Measurements from ENCODE around the gene SCLT1.

Gene SCLT1

GRCh38 chr4:128868758-128869157, 224.6 kb downstream of the SCLT1 start:
- CTCF ChIA-PET = interaction anchor here (1.0 kb wide), 1 partner anchor 13 kb away, joined by 3 read pairs; no protein-coding TSS in a partner anchor
- Histone ChIP-seq H3K4me3 (ENCODE audit: control insufficient read depth in 1 of 7, extremely low read depth in 1 of 7, insufficient read depth in 4 of 7, low read depth in 2 of 7, low read length in 6 of 7) (no peak overlapping the region), H3K27ac (ENCODE audit: insufficient read depth in 1 of 2, low read depth in 1 of 2, low read length in 2 of 2, poor library complexity in 1 of 2, severe bottlenecking in 2 of 2) (no peak overlapping the region), H3K4me1 (ENCODE audit: control extremely low read depth in 1 of 4, control insufficient read depth in 4 of 4, insufficient read depth in 4 of 4, low read length in 3 of 4) (no peaks in the 10 kb centered on the region), H3K9me3 (ENCODE audit: control extremely low read depth in 1 of 5, control insufficient read depth in 4 of 5, insufficient read depth in 2 of 5, low read depth in 1 of 5, low read length in 4 of 5) (no peaks in the 10 kb centered on the region), H3K36me3 (ENCODE audit: control insufficient read depth in 4 of 4, insufficient read depth in 4 of 4, low read length in 3 of 4) (peaks cover 21 to 86% (median 49%) of the 10 kb centered on the region in 4 experiments), H3K27me3 (replicated peaks in 2 of 5; ENCODE audit: control insufficient read depth in 4 of 5, insufficient read depth in 5 of 5, low read length in 4 of 5) (no peaks in the 10 kb centered on the region)
- POLR2A ChIA-PET = no interaction called here
- no peak for DNase-seq
- 80% methylated on average over 1 of the region's 3 CpGs for WGBS (ENCODE audit: insufficient coverage)

- POLR2A ChIA-PET = no interaction called here
- no peak for DNase-seq
- peaks cover 15 to 85% (median 38%) of the 10 kb centered on the region in 4 experiments for H3K36me3 ChIP-seq (ENCODE audit: control insufficient read depth in 4 of 4, insufficient read depth in 4 of 4, low read length in 3 of 4)
- H3K27me3 ChIP-seq (replicated peaks in 2 of 5; ENCODE audit: control insufficient read depth in 4 of 5, insufficient read depth in 5 of 5, low read length in 4 of 5) = no peaks in the 10 kb centered on the region
- H3K4me3 ChIP-seq (ENCODE audit: control insufficient read depth in 1 of 7, extremely low read depth in 1 of 7, insufficient read depth in 4 of 7, low read depth in 2 of 7, low read length in 6 of 7) = no peak overlapping the region
- H3K9me3 ChIP-seq (ENCODE audit: control extremely low read depth in 1 of 5, control insufficient read depth in 4 of 5, insufficient read depth in 2 of 5, low read depth in 1 of 5, low read length in 4 of 5) = no peaks in the 10 kb centered on the region
- H3K4me1 ChIP-seq (ENCODE audit: control extremely low read depth in 1 of 4, control insufficient read depth in 4 of 4, insufficient read depth in 4 of 4, low read length in 3 of 4) = peaks cover 3 to 17% (median 17%) of the 10 kb centered on the region in 4 experiments
- CTCF ChIA-PET = interaction anchor here (1.7 kb wide), 1 partner anchor 54 kb away, joined by 4 read pairs; no protein-coding TSS in a partner anchor
- no peak overlapping the region for H3K27ac ChIP-seq (ENCODE audit: insufficient read depth in 1 of 2, low read depth in 1 of 2, low read length in 2 of 2, poor library complexity in 1 of 2, severe bottlenecking in 2 of 2)
- 100% methylated on average over 1 of the region's 1 CpG for WGBS (ENCODE audit: insufficient coverage)
Observed at GRCh38 chr4:128866691-128867090, 226.6 kb downstream of the SCLT1 start.

- no peak for DNase-seq
- peaks cover 3 to 22% (median 21%) of the 10 kb centered on the region in 4 experiments for H3K4me1 ChIP-seq (ENCODE audit: control extremely low read depth in 1 of 4, control insufficient read depth in 4 of 4, insufficient read depth in 4 of 4, low read length in 3 of 4)
- no peak overlapping the region for H3K4me3 ChIP-seq (ENCODE audit: control insufficient read depth in 1 of 7, extremely low read depth in 1 of 7, insufficient read depth in 4 of 7, low read depth in 2 of 7, low read length in 6 of 7)
- ChIA-PET POLR2A (no interaction called here), CTCF (interaction anchor here (1.1 to 1.7 kb wide), 2 partner anchors 23 to 54 kb away, joined by 3 to 4 read pairs; no protein-coding TSS in a partner anchor)
- no peaks in the 10 kb centered on the region for H3K27me3 ChIP-seq (replicated peaks in 2 of 5; ENCODE audit: control insufficient read depth in 4 of 5, insufficient read depth in 5 of 5, low read length in 4 of 5)
- H3K9me3 ChIP-seq (ENCODE audit: control extremely low read depth in 1 of 5, control insufficient read depth in 4 of 5, insufficient read depth in 2 of 5, low read depth in 1 of 5, low read length in 4 of 5) = no peaks in the 10 kb centered on the region
- WGBS (ENCODE audit: insufficient coverage) = 91% methylated on average over 2 of the region's 2 CpGs
- no peak overlapping the region for H3K27ac ChIP-seq (ENCODE audit: insufficient read depth in 1 of 2, low read depth in 1 of 2, low read length in 2 of 2, poor library complexity in 1 of 2, severe bottlenecking in 2 of 2)
- peaks cover 11 to 85% (median 34%) of the 10 kb centered on the region in 4 experiments for H3K36me3 ChIP-seq (ENCODE audit: control insufficient read depth in 4 of 4, insufficient read depth in 4 of 4, low read length in 3 of 4)
Observed at GRCh38 chr4:128866269-128866668, 227.1 kb downstream of the SCLT1 start.

GRCh38 chr4:128865132-128865531, 228.2 kb downstream of the SCLT1 start:
- ChIA-PET POLR2A (no interaction called here), CTCF (no interaction called here)
- Histone ChIP-seq H3K4me3 (ENCODE audit: control insufficient read depth in 1 of 7, extremely low read depth in 1 of 7, insufficient read depth in 4 of 7, low read depth in 2 of 7, low read length in 6 of 7) (no peak overlapping the region), H3K36me3 (ENCODE audit: control insufficient read depth in 4 of 4, insufficient read depth in 4 of 4, low read length in 3 of 4) (peaks cover 11 to 86% (median 32%) of the 10 kb centered on the region in 4 experiments), H3K9me3 (ENCODE audit: control extremely low read depth in 1 of 5, control insufficient read depth in 4 of 5, insufficient read depth in 2 of 5, low read depth in 1 of 5, low read length in 4 of 5) (no peaks in the 10 kb centered on the region), H3K27ac (ENCODE audit: insufficient read depth in 1 of 2, low read depth in 1 of 2, low read length in 2 of 2, poor library complexity in 1 of 2, severe bottlenecking in 2 of 2) (no peak overlapping the region), H3K27me3 (replicated peaks in 2 of 5; ENCODE audit: control insufficient read depth in 4 of 5, insufficient read depth in 5 of 5, low read length in 4 of 5) (no peaks in the 10 kb centered on the region), H3K4me1 (ENCODE audit: control extremely low read depth in 1 of 4, control insufficient read depth in 4 of 4, insufficient read depth in 4 of 4, low read length in 3 of 4) (peaks cover 3 to 33% (median 29%) of the 10 kb centered on the region in 4 experiments)
- WGBS (ENCODE audit: insufficient coverage) = 100% methylated on average over 2 of the region's 2 CpGs
- DNase-seq = no peak

- Histone ChIP-seq H3K9me3 (ENCODE audit: control extremely low read depth in 1 of 5, control insufficient read depth in 4 of 5, insufficient read depth in 2 of 5, low read depth in 1 of 5, low read length in 4 of 5) (no peaks in the 10 kb centered on the region), H3K27ac (ENCODE audit: insufficient read depth in 1 of 2, low read depth in 1 of 2, low read length in 2 of 2, poor library complexity in 1 of 2, severe bottlenecking in 2 of 2) (no peak overlapping the region), H3K4me3 (ENCODE audit: control insufficient read depth in 1 of 7, extremely low read depth in 1 of 7, insufficient read depth in 4 of 7, low read depth in 2 of 7, low read length in 6 of 7) (no peak overlapping the region), H3K36me3 (ENCODE audit: control insufficient read depth in 4 of 4, insufficient read depth in 4 of 4, low read length in 3 of 4) (peaks cover 8 to 81% (median 27%) of the 10 kb centered on the region in 4 experiments), H3K27me3 (replicated peaks in 2 of 5; ENCODE audit: control insufficient read depth in 4 of 5, insufficient read depth in 5 of 5, low read length in 4 of 5) (no peaks in the 10 kb centered on the region), H3K4me1 (ENCODE audit: control extremely low read depth in 1 of 4, control insufficient read depth in 4 of 4, insufficient read depth in 4 of 4, low read length in 3 of 4) (peaks cover 7 to 46% (median 39%) of the 10 kb centered on the region in 4 experiments)
- DNase-seq = peak; percentile 54 to 65 (median 60)
- WGBS (ENCODE audit: insufficient coverage) = 49% methylated on average over 7 of the region's 10 CpGs
- CTCF ChIA-PET = interaction anchor here (0.7 to 3.3 kb wide), 13 partner anchors 9 to 409 kb away, joined by 3 to 14 read pairs (median 4); partner anchors contain the start of gene JADE1
- POLR2A ChIA-PET = no interaction called here
Observed at GRCh38 chr4:128863312-128864075, 229.8 kb downstream of the SCLT1 start.

GRCh38 chr4:128862608-128863311, 230.6 kb downstream of the SCLT1 start:
- no peak overlapping the region for H3K27ac ChIP-seq (ENCODE audit: insufficient read depth in 1 of 2, low read depth in 1 of 2, low read length in 2 of 2, poor library complexity in 1 of 2, severe bottlenecking in 2 of 2)
- DNase-seq = peak in 2 of 3 donors; percentile 61 to 63
- POLR2A ChIA-PET = no interaction called here
- no peak overlapping the region for H3K4me3 ChIP-seq (ENCODE audit: control insufficient read depth in 1 of 7, extremely low read depth in 1 of 7, insufficient read depth in 4 of 7, low read depth in 2 of 7, low read length in 6 of 7)
- CTCF ChIA-PET = interaction anchor here (0.7 to 3.3 kb wide), 15 partner anchors 8 to 671 kb away, joined by 3 to 14 read pairs (median 4); partner anchors contain the start of gene JADE1
- H3K27me3 ChIP-seq (replicated peaks in 2 of 5; ENCODE audit: control insufficient read depth in 4 of 5, insufficient read depth in 5 of 5, low read length in 4 of 5) = no peaks in the 10 kb centered on the region
- WGBS (ENCODE audit: insufficient coverage) = 79% methylated on average over 10 of the region's 14 CpGs
- peaks cover 7 to 46% (median 39%) of the 10 kb centered on the region in 4 experiments for H3K4me1 ChIP-seq (ENCODE audit: control extremely low read depth in 1 of 4, control insufficient read depth in 4 of 4, insufficient read depth in 4 of 4, low read length in 3 of 4)
- H3K9me3 ChIP-seq (ENCODE audit: control extremely low read depth in 1 of 5, control insufficient read depth in 4 of 5, insufficient read depth in 2 of 5, low read depth in 1 of 5, low read length in 4 of 5) = no peaks in the 10 kb centered on the region
- peaks cover 8 to 80% (median 29%) of the 10 kb centered on the region in 4 experiments for H3K36me3 ChIP-seq (ENCODE audit: control insufficient read depth in 4 of 4, insufficient read depth in 4 of 4, low read length in 3 of 4)

Data from common myeloid progenitor, CD34-positive (primary cell).